Measurements from ENCODE around the gene DLK2.

GRCh38 chr6:43468748-43469681, 13.7 kb upstream of the DLK2 start:
- TF ChIP-seq CTCF (IDR thresholded peaks at IDR 0.05; ENCODE audit: extremely low read depth in 1 of 2, insufficient read depth in 1 of 2, low read depth in 1 of 2, low read length in 2 of 2) = no peak
- no peak for TF ChIP-seq MAX (IDR thresholded peaks at IDR 0.05; ENCODE audit: insufficient read depth, insufficient read length)
